SK-N-SH (cell line): ENCODE measurements around the gene HSBP1. TPM values are rescaled to one million over a fixed set of nuclear protein-coding genes. Genes with fewer than 3 reads are reported as not detected.

ENCODE experiments used
- CTCF ChIA-PET: fragments of 300-600, 350-600 bp; formaldehyde crosslinking; extraction: SDS; loops from one replicate; lab custom pipeline; 2021; lab: Yijun Ruan, JAX
- POLR2A ChIA-PET: fragments of 350-600 bp; sonication (Branson Sonifier 250); formaldehyde crosslinking; extraction: SDS; loops from one replicate; lab custom pipeline; 2020; ENCODE audit warnings: antibody characterized with exemption, inconsistent platforms; lab: Yijun Ruan, JAX
- DNase-seq: peaks from one replicate; pipeline ENCODE4 v3.0.0; 2012
- H2AFZ ChIP-seq: fragments of 200-600 bp; sonication (generic); 2 replicates; pipeline ENCODE4 v1.8.1; 2016; ENCODE audit warnings: antibody characterized with exemption, mild to moderate bottlenecking, low read depth
- H3F3A ChIP-seq: fragments of 200-600 bp; sonication (generic); replicated peaks from 2 replicates; pipeline ENCODE3; 2016; ENCODE audit warnings: antibody characterized with exemption, mild to moderate bottlenecking; ENCODE audit not compliant: insufficient read depth
- H3K27ac ChIP-seq, 2 experiments: fragments of 200-500 bp in 1 of 2; fragments of 200-600 bp in 1 of 2; sonication (Bioruptor generic) in 1 of 2; sonication (generic), shearing (Covaris generic) in 1 of 2; 2 replicates each; pipeline versions ENCODE4 v1.5.1 to v1.6.1; 2014 to 2016; ENCODE audit warnings: low read depth in 2 of 2, inconsistent platforms in 1 of 2, low read length in 1 of 2, mild to moderate bottlenecking in 1 of 2, mixed read lengths in 1 of 2
- H3K27me3 ChIP-seq: fragments of 200-600 bp; sonication (generic), shearing (Covaris generic); 2 replicates; pipeline ENCODE4 v1.6.1; 2016; ENCODE audit warnings: mixed run types; ENCODE audit not compliant: insufficient read depth
- H3K36me3 ChIP-seq, 2 experiments: fragments of 200-500 bp in 1 of 2; fragments of 200-600 bp in 1 of 2; sonication (Bioruptor generic) in 1 of 2; sonication (generic) in 1 of 2; replicated peaks in 1 of 2; 2 replicates each; pipeline versions ENCODE3 to v1.5.1; 2014 to 2016; ENCODE audit warnings: low read length in 1 of 2, mild to moderate bottlenecking in 1 of 2; ENCODE audit not compliant: insufficient read depth in 2 of 2, control insufficient read depth in 1 of 2
- H3K4me1 ChIP-seq, 2 experiments: fragments of 200-500 bp in 1 of 2; fragments of 200-600 bp in 1 of 2; sonication (Bioruptor generic) in 1 of 2; sonication (generic), shearing (Covaris generic) in 1 of 2; 2 replicates each; pipeline versions ENCODE4 v1.5.1 to v1.6.1; 2014 to 2016; ENCODE audit warnings: low read depth in 1 of 2, low read length in 1 of 2, mixed run types in 1 of 2; ENCODE audit not compliant: insufficient read depth in 2 of 2, control insufficient read depth in 1 of 2
- H3K4me2 ChIP-seq: fragments of 200-600 bp; sonication (generic), shearing (Covaris generic); 2 replicates; pipeline ENCODE4 v1.6.1; 2017; ENCODE audit warnings: mixed run types
- H3K4me3 ChIP-seq, 2 experiments: fragments of 200-500 bp in 1 of 2; fragments of 200-600 bp in 1 of 2; sonication (Bioruptor generic) in 1 of 2; sonication (generic), shearing (Covaris generic) in 1 of 2; 2 replicates each; pipeline versions ENCODE4 v1.5.1 to v1.8.1; 2014 to 2016; ENCODE audit warnings: low read depth in 2 of 2, inconsistent platforms in 1 of 2, low read length in 1 of 2, mild to moderate bottlenecking in 1 of 2, mixed read lengths in 1 of 2, moderate library complexity in 1 of 2
- H3K79me2 ChIP-seq: fragments of 200-600 bp; sonication (generic); 2 replicates; pipeline ENCODE4 v1.8.1; 2017; ENCODE audit warnings: mild to moderate bottlenecking; ENCODE audit not compliant: insufficient read depth
- H3K9ac ChIP-seq: fragments of 200-600 bp; sonication (generic); 2 replicates; pipeline ENCODE4 v1.6.1; 2017; ENCODE audit warnings: mixed run types
- H3K9me2 ChIP-seq: fragments of 200-600 bp; sonication (generic); 2 replicates; pipeline ENCODE4 v1.6.1; 2017; ENCODE audit warnings: mixed run types
- H3K9me3 ChIP-seq: fragments of 200-600 bp; sonication (generic); 2 replicates; pipeline ENCODE4 v1.6.1; 2017; ENCODE audit warnings: mixed run types, mild to moderate bottlenecking, moderate library complexity
- H4K20me1 ChIP-seq: fragments of 200-600 bp; sonication (generic); 2 replicates; pipeline ENCODE4 v1.6.1; 2017; ENCODE audit warnings: mild to moderate bottlenecking, mixed run types; ENCODE audit not compliant: insufficient read depth
- CHD2 ChIP-seq: fragments of 150-350 bp; IDR thresholded peaks from 2 replicates; pipeline ENCODE4 v1.6.1; 2018; ENCODE audit warnings: low read length; ENCODE audit not compliant: partially characterized antibody
- FOXJ3 ChIP-seq: sonication (generic); formaldehyde crosslinking; IDR thresholded peaks from 2 replicates; pipeline ENCODE4 v1.5.1; 2020; ENCODE audit warnings: mild to moderate bottlenecking, missing genetic modification reagents
- FOXM1 ChIP-seq: IDR thresholded peaks from 2 replicates; pipeline ENCODE4 v1.4.0; 2012; ENCODE audit warnings: low read depth, mild to moderate bottlenecking
- GATA2 ChIP-seq: sonication (generic); formaldehyde crosslinking; IDR thresholded peaks from 2 replicates; pipeline ENCODE4 v1.5.0; 2020; ENCODE audit warnings: mild to moderate bottlenecking, missing genetic modification reagents
- MAX ChIP-seq: IDR thresholded peaks from 2 replicates; pipeline ENCODE4 v1.4.0; 2012; ENCODE audit warnings: low read depth
- NFIC ChIP-seq: IDR thresholded peaks from 2 replicates; pipeline ENCODE4 v1.4.0; 2012; ENCODE audit warnings: borderline replicate concordance
- NRF1 ChIP-seq: IDR thresholded peaks from 2 replicates; pipeline ENCODE4 v1.6.1; 2012; ENCODE audit warnings: low read depth, mild to moderate bottlenecking, low read length
- PBX3 ChIP-seq: IDR thresholded peaks from 2 replicates; pipeline ENCODE4; 2012
- POLR2AphosphoS5 ChIP-seq: IDR thresholded peaks from 2 replicates; pipeline ENCODE4 v1.6.1; 2012; ENCODE audit warnings: low read depth, low read length
- RFX5 ChIP-seq: IDR thresholded peaks from 2 replicates; pipeline ENCODE4 v1.6.1; 2012; ENCODE audit warnings: mild to moderate bottlenecking, improper control_type of control experiment, low read length
- RXRA ChIP-seq: IDR thresholded peaks from 2 replicates; pipeline ENCODE4 v1.4.0; 2012; ENCODE audit warnings: low read depth, mild to moderate bottlenecking, borderline replicate concordance
- SIN3A ChIP-seq: IDR thresholded peaks from 2 replicates; pipeline ENCODE4 v1.6.1; 2012; ENCODE audit warnings: low read depth, mild to moderate bottlenecking, low read length, moderate library complexity, borderline replicate concordance
- SMC3 ChIP-seq: IDR thresholded peaks from 2 replicates; pipeline ENCODE4 v1.6.1; 2012; ENCODE audit warnings: low read depth, low read length, improper control_type of control experiment
- TAF1 ChIP-seq: IDR thresholded peaks from 2 replicates; pipeline ENCODE4 v1.6.1; 2012; ENCODE audit warnings: low read depth, mild to moderate bottlenecking, low read length, moderate library complexity, borderline replicate concordance
- TCF12 ChIP-seq: IDR thresholded peaks from 2 replicates; pipeline ENCODE4 v1.4.0; 2012
- TEAD4 ChIP-seq: IDR thresholded peaks from 2 replicates; pipeline ENCODE4 v1.4.0; 2012; ENCODE audit warnings: mild to moderate bottlenecking, borderline replicate concordance; ENCODE audit not compliant: insufficient read depth
- USF1 ChIP-seq: IDR thresholded peaks from 2 replicates; pipeline ENCODE4 v1.4.0; 2012; ENCODE audit warnings: low read depth, borderline replicate concordance
- YY1 ChIP-seq: IDR thresholded peaks from 2 replicates; pipeline ENCODE4 v1.4.0; 2012; ENCODE audit warnings: low read depth, mild to moderate bottlenecking
- ZBTB33 ChIP-seq: IDR thresholded peaks from 2 replicates; pipeline ENCODE4 v1.4.0; 2012; ENCODE audit warnings: low read depth, borderline replicate concordance
- WGBS: methylation state at CpG from one replicate; pipeline ENCODE4 v1.1.6; 2017; ENCODE audit warnings: low lambda C conversion rate; 5-methylcytosine and 5-hydroxymethylcytosine counted together
- polyA plus RNA-seq, 3 experiments: library from polyadenylated mRNA; depleted of rRNA; stranded (reverse); fragments of >200 nt; gene quantifications; 2 replicates each; pipeline ENCODE4 v1.2.3, GENCODE V29; 2012

Gene HSBP1
- polyA plus RNA-seq, 1 of the 3 experiments (the other 2 are of a cell fraction) = 177 TPM

- H3K9me3 ChIP-seq = no peaks in the 10 kb centered on the region
- H3K4me2 ChIP-seq = no peak overlapping the region
- no peak for DNase-seq
- peaks cover 9 to 18% of the 10 kb centered on the region in 2 experiments for H3K36me3 ChIP-seq
- no peak overlapping the region for H3K27ac ChIP-seq
- no peak for TF ChIP-seq MAX
- TF ChIP-seq ZBTB33 = no peak
- no peak for TF ChIP-seq NRF1
- TF ChIP-seq SMC3 = no peak
- TF ChIP-seq FOXJ3 (CRISPR knock-in tag) = no peak
- no peak for TF ChIP-seq CHD2
- no peak for TF ChIP-seq RFX5
- TF ChIP-seq PBX3 = no peak
- TF ChIP-seq TCF12 = no peak
- TF ChIP-seq NFIC = no peak
- no peak for TF ChIP-seq TEAD4
- TF ChIP-seq TAF1 = no peak
- TF ChIP-seq SIN3A = no peak
- TF ChIP-seq POLR2AphosphoS5 = no peak
- no peak for TF ChIP-seq GATA2 (CRISPR knock-in tag)
- TF ChIP-seq FOXM1 = no peak
- no peak for TF ChIP-seq USF1
- TF ChIP-seq RXRA = no peak
- no peak for TF ChIP-seq YY1
- H3K79me2 ChIP-seq = peaks cover 31% of the 10 kb centered on the region
- H3K4me1 ChIP-seq = peaks cover 7 to 8% of the 10 kb centered on the region in 2 experiments; a peak in 3 of 4 replicates
- no peak overlapping the region for H3K4me3 ChIP-seq
- 24% methylated on average over 5 of the region's 5 CpGs for WGBS
- 0 out of 2 replicates have a peak overlapping the region, but pooled peaks have one; percentile 7 for H2AFZ ChIP-seq
- peaks cover 3% of the 10 kb centered on the region for H3F3A ChIP-seq
- ChIA-PET POLR2A (no interaction called here), CTCF (interaction anchor here (1.5 kb wide), 1 partner anchor 21 kb away, joined by 5 read pairs; no protein-coding TSS in a partner anchor)
- H3K9ac ChIP-seq = no peak overlapping the region
- no peaks in the 10 kb centered on the region; the same call in 1 of the 2 replicates for H4K20me1 ChIP-seq
- no peaks in the 10 kb centered on the region for H3K27me3 ChIP-seq
- no peaks in the 10 kb centered on the region for H3K9me2 ChIP-seq
These were observed 1.7 kb upstream of the HSBP1 start for GRCh38 chr16:83806036-83806435.
